Hematopoietic multipotent progenitor cell (in vitro differentiated cells): ENCODE measurements around the gene ILRUN. TPM values are rescaled to one million over a fixed set of nuclear protein-coding genes. Genes with fewer than 3 reads are reported as not detected.
"Not testable (repeated sequence)": the region's sequence is repeated elsewhere in the genome, so short reads cannot be mapped to it uniquely, and the experiment has no call there.

ENCODE experiments used
- DNase-seq, 3 donors: peaks; one replicate each; pipeline ENCODE4 v3.0.0-alpha.2; 2011 to 2015; ENCODE audit warnings: low read depth in 2 of 3, low spot score in 2 of 3
- total RNA-seq: library from RNA; depleted of rRNA; stranded (reverse); fragments of >200 nt; gene quantifications from one replicate; pipeline ENCODE4 v1.2.3, GENCODE V29; 2012

ILRUN gene
- total RNA-seq, 1 donor: 36.9 TPM

DNA sequence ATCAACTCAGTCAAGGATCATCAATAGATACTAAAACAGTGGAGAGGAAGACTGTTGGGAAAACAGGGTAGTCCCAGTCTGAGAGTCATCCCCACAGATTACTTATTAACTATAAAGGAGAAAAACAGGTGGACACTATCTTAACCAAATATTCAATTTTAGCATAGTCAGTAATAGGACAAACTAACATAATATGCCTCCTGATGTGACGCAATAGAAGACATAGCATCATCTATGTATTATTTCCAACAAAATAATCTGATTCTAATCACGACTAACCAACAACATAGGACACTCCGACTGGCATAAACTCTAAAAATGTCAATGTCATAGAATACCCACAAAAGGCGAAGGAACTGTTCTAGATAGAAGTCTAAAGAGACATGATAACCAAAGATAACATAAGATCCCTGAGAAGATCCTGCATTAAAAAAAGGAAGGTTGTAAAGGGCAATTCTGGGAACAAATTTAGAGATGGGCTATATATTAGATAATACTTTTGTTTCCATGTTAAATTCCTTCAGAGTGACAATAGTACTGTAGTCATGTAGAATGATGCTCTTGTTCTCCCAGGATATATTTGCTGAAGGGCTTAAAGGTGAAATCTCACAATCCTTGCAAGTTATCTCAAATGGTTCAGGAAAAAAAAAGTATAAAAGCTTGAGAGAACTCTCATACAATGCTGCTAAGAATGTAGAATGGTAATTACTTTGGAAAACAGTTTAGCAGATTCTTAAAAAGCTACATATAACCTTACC is 28.9 kb downstream of the ILRUN start:
- DNase-seq: no peak

GRCh38 chr6:34665019-34665418 is 31.5 kb downstream of the ILRUN start:
- no peak for DNase-seq

- DNase-seq: peak in 1 of 3 donors; percentile 55
Measured at GRCh38 chr6:34664256-34664971, 32.2 kb downstream of the ILRUN start.

DNA sequence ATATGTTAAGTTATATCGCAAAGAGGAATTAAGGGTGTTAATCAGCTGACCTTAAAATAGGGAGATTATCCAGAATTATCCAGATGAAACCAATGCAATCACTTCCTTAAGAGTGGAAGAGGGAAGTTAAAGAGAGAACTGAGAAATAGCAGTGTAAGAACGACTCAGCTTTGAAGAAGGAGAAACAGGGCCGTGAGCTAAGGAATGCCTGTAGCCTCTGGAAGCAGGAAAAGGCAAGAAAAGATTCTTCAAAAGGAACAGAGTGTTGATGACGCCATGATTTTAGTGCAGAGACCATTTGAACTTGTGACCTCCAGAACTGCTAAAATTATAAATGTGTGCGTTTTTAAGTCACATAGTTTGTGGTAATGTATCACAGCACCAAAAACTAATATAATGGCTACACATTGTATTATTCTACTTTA is 32.7 kb downstream of the ILRUN start:
- no peak for DNase-seq

GRCh38 chr6:34663371-34663770 is 33.2 kb downstream of the ILRUN start:
- no peak for DNase-seq

- DNase-seq: no peak
Measured at GRCh38 chr6:34661357-34661756, 35.2 kb downstream of the ILRUN start.

- no peak for DNase-seq
Measured at GRCh38 chr6:34658605-34659265, 37.8 kb downstream of the ILRUN start.

- not testable (repeated sequence) for DNase-seq
Measured at GRCh38 chr6:34657979-34658480, 38.5 kb downstream of the ILRUN start.

DNA sequence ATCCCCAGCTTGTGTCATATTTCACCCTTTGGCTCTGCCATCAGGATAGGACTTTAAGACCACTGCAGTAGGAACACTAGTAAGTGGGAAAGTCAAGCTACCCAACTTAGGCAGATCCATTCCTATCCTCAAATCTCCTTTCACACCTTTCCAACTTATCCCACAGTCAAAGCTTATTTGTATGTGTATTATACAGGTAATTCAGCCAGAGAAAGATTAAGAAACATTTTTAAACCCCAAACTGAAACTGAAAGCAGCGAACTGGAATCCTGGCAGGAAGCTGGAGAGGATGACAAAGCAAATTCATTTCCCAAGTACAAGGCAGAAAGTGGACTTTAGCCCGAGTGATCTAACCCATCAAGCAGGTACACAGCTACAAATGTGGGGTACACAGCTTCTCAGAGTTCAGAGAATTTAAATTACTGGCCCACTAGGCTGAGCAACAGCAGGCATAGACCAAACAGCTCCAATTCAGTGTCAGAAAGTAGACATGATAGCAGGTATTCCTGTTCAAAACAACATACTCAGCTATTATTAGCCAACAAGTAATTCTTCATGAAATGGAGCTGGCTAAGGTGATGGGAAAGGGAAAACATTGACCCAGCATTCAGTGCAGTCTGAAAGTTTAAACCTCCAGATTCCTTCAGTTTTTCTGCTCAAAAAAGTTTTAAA is 39.1 kb downstream of the ILRUN start:
- peak in 2 of 3 donors; percentile 53 to 67 for DNase-seq

DNA sequence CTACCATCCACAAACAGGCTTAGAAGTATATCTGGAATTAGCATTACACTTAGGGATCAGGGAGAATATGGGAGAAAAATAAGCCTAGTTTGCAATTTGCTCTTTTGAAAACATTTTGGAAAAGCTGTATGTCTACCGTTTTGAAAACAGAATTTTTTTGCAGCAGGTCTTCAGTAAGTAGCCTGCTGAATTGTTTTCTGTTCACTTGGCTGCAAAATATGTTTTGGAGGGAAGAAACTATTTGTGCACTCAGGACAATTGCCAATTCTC is 39.6 kb downstream of the ILRUN start:
- DNase-seq: no peak

- DNase-seq: peak in 1 of 3 donors; percentile 42
Measured at GRCh38 chr6:34656378-34657036, 40.1 kb downstream of the ILRUN start.

DNA sequence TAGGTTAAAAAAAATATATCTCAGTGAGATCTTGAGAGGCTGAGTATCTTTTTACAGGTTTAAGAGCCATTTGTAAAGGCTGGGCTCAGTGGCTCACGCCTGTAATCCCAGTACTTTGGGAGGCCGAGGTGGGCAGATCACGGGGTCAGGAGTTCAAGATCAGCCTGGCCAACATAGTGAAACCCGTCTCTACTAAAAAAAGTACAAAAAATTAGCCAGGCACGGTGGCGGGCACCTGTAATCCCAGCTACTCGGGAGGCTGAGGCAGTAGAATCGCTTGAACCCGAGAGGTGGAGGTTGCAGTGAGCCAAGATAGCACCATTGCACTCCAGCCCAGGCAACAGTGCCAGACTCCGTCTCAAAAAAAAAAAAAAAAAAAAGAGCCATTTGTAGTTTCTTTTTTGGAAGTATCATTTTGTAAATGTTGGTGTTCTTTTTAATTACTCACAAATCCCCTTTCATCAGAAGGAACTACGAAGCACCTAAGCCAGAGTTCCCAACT is 40.6 kb downstream of the ILRUN start:
- not testable (repeated sequence) for DNase-seq

- DNase-seq: no peak
Measured at GRCh38 chr6:34654061-34654710, 42.4 kb downstream of the ILRUN start.

DNA sequence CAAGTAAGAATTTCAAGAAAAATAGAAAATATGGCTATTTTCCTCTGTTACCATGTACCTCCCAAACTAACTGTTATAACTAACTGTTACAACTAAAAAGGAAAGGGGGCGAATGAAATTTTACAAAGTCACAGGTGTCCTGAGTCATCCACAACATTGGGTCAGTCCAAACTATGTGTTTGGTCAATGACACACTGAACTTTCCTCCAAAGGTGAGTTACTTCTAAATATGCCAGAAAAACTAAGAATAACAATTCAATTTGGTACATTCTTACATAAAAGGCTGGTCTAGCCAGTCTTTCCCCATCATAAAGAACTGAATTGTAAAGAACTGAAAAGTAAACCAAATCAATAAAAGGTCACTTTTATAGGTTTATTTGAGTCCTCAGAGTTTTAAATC is 44.3 kb downstream of the ILRUN start:
- no peak for DNase-seq

- no peak for DNase-seq
Measured at GRCh38 chr6:34650823-34651222, 45.7 kb downstream of the ILRUN start.

DNA sequence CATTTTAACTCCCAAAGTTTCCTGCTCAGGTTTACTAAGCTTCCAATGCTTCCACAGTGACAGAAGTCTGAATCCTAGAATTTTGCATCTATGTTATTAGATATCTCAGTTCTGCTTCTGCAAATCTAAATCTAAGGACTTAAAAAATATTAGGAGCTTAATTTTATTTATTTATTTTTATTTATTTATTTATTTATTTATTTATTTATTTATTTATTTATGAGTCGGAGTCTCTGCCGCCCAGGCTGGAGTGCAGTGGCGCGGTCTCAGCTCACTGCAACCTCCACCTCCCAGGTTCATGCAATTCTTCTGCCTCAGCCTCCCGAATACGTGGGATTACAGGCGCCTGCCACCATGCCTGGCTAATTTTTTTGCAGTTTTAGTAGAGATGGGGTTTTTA is 46.3 kb downstream of the ILRUN start:
- not testable (repeated sequence) for DNase-seq

GRCh38 chr6:34648806-34649205 is 47.8 kb downstream of the ILRUN start:
- DNase-seq: no peak
